Ovary (tissue), 9 donors: ENCODE results near the gene LGSN. TPM values are rescaled to one million over a fixed set of nuclear protein-coding genes. Genes with fewer than 3 reads are reported as not detected.

Experiments
- DNase-seq, 5 donors: peaks; one replicate each; pipeline ENCODE4 v3.0.0-alpha.2; 2019 to 2020
- H3K27ac ChIP-seq, 2 donors: fragments of 200-600 bp; one replicate each; pipeline versions ENCODE4 v1.5.1 to v1.8.0; 2019 to 2022
- H3K27me3 ChIP-seq: fragments of 200-600 bp; one replicate; pipeline ENCODE4 v1.8.0; 2022
- H3K36me3 ChIP-seq: fragments of 200-600 bp; sonication (generic); one replicate; pipeline ENCODE4 v1.5.1; 2019
- H3K4me1 ChIP-seq: one replicate; pipeline ENCODE4 v1.8.1; 2013; ENCODE audit warnings: mild to moderate bottlenecking, moderate library complexity; ENCODE audit not compliant: insufficient read depth
- H3K4me3 ChIP-seq: fragments of 200-600 bp; sonication (generic); one replicate; pipeline ENCODE4 v1.5.1; 2017
- H3K9me3 ChIP-seq, 2 donors: fragments of 200-600 bp in 1 of 2; sonication (generic) in 1 of 2; one replicate each; pipeline versions ENCODE4 v1.5.1 to v1.8.1; 2013 to 2019; ENCODE audit warnings: mild to moderate bottlenecking in 1 of 2, moderate library complexity in 1 of 2
- CTCF ChIP-seq, 3 donors: fragments of 450-650 bp in 2 of 3; fragments of 200-600 bp in 1 of 3; IDR thresholded peaks; one replicate each; pipeline versions ENCODE4 v1.5.1 to v1.8.0; 2016 to 2022; ENCODE audit warnings: antibody characterized with exemption in 3 of 3, mild to moderate bottlenecking in 1 of 3
- EP300 ChIP-seq: sonication (generic); formaldehyde crosslinking; IDR thresholded peaks from one replicate; pipeline ENCODE4 v1.6.1; 2017; ENCODE audit warnings: antibody characterized with exemption
- POLR2A ChIP-seq: fragments of 450-650 bp; IDR thresholded peaks from one replicate; pipeline ENCODE4 v1.6.1; 2017; ENCODE audit warnings: antibody characterized with exemption, mild to moderate bottlenecking, moderate library complexity
- WGBS, 3 donors: extraction: QIAGEN DNeasy Blood & Tissue Kit in 1 of 3; methylation state at CpG; one replicate each; pipeline versions ENCODE4 v1.1.5 to v1.1.7; 2013 to 2017; 5-methylcytosine and 5-hydroxymethylcytosine counted together
- intact Hi-C, 4 donors: fragments of 100-400 bp; cut with DNase I; formaldehyde crosslinking; loops; one replicate each; pipeline versions ENCODE4 v1.11.0 to v1.15.1; 2022 to 2023
- polyA plus RNA-seq, 2 donors: library from polyadenylated mRNA; stranded (reverse); fragments of 200-250 nt in 1 of 2; fragments of 350-450 nt in 1 of 2; fragmentation: Illumina TruSeq in 1 of 2; extraction: RNeasy Lipid Tissue Mini Kit (QIAGEN cat#74804) in 1 of 2; gene quantifications; one replicate each; pipeline ENCODE4 v1.2.3, GENCODE V29; 2013 to 2014
- total RNA-seq, 7 donors: library from RNA; depleted of rRNA in 2 of 7; stranded (reverse); fragments of >200 nt in 2 of 7; fragmentation: NEBNext Ultra II Directional in 3 of 7; extraction: Animal tissue kit (Norgen Biotek cat#: 25700) in 3 of 7; gene quantifications; one replicate each; pipeline versions ENCODE4 v1.1.0 to v1.2.4, GENCODE V29; 2016 to 2023
- donor health status: DM: no; HTN: no; CAD: no; lungs with moderate emphysema.
- donor health status: DM: no; HTN: no; CAD: no.
- donor health status: Bipolar disorder and iron deficiency.
- donor health status: DM: yes; HTN: yes; CAD: no.
- donor health status: DM: no; HTN: no; CAD: no.
- donor health status: DM: yes; HTN: yes; CAD: no.

LGSN gene
- total and polyA plus RNA-seq, 9 donors, result 0.08 TPM; not detected in 8

GRCh38 chr6:63267828-63268227, 52.0 kb downstream of the LGSN start:
- Histone ChIP-seq H3K27me3 (no peaks in the 10 kb centered on the region), H3K27ac (no peak overlapping the region), H3K4me1 (no peaks in the 10 kb centered on the region), H3K4me3 (no peak overlapping the region), H3K36me3 (no peaks in the 10 kb centered on the region), H3K9me3 (no peaks in the 10 kb centered on the region)
- no peak for TF ChIP-seq POLR2A
- no peak for TF ChIP-seq EP300
- TF ChIP-seq CTCF (IDR thresholded peaks at IDR 0.05), result no peak
- no peak for DNase-seq
- intact Hi-C loops, result no loop called here
- WGBS, 3 donors, result 51 to 59% (median 51%) methylated on average over 1 of the region's 1 CpG

- no peaks in the 10 kb centered on the region for H3K4me1 ChIP-seq
- no peaks in the 10 kb centered on the region for H3K27me3 ChIP-seq
- no peak for TF ChIP-seq CTCF (IDR thresholded peaks at IDR 0.05)
- no peak for TF ChIP-seq EP300
- TF ChIP-seq POLR2A, result no peak
- 17 to 33% (median 33%) methylated on average over 4 of the region's 4 CpGs for WGBS, 3 donors
- H3K27ac ChIP-seq, result no peak overlapping the region
- no peaks in the 10 kb centered on the region for H3K9me3 ChIP-seq
- DNase-seq, result no peak
- no peaks in the 10 kb centered on the region for H3K36me3 ChIP-seq
- intact Hi-C loops, result no loop called here
- no peak overlapping the region for H3K4me3 ChIP-seq
Observed at GRCh38 chr6:63267046-63267445, 52.7 kb downstream of the LGSN start.

GRCh38 chr6:63263444-63263843, 56.3 kb downstream of the LGSN start:
- no peaks in the 10 kb centered on the region for H3K9me3 ChIP-seq
- no peak for TF ChIP-seq EP300
- no peak for TF ChIP-seq CTCF (IDR thresholded peaks at IDR 0.05)
- no peak for TF ChIP-seq POLR2A
- intact Hi-C loops, result no loop called here
- WGBS, 3 donors, result 22 to 29% (median 26%) methylated on average over 3 of the region's 3 CpGs
- no peaks in the 10 kb centered on the region for H3K27me3 ChIP-seq
- no peaks in the 10 kb centered on the region for H3K36me3 ChIP-seq
- no peak overlapping the region for H3K27ac ChIP-seq
- no peaks in the 10 kb centered on the region for H3K4me1 ChIP-seq
- no peak overlapping the region for H3K4me3 ChIP-seq
- no peak for DNase-seq

- Histone ChIP-seq H3K27ac (no peak overlapping the region), H3K36me3 (no peaks in the 10 kb centered on the region), H3K4me1 (no peaks in the 10 kb centered on the region), H3K9me3 (no peaks in the 10 kb centered on the region), H3K27me3 (no peaks in the 10 kb centered on the region), H3K4me3 (no peak overlapping the region)
- 83 to 87% (median 85%) methylated on average over 3 of the region's 3 CpGs for WGBS, 3 donors
- intact Hi-C loops, result no loop called here
- DNase-seq, result no peak
- TF ChIP-seq EP300 (no peak), POLR2A (no peak), CTCF (IDR thresholded peaks at IDR 0.05) (no peak)
Observed at GRCh38 chr6:63261820-63262219, 58.0 kb downstream of the LGSN start.

- Histone ChIP-seq H3K9me3 (no peaks in the 10 kb centered on the region), H3K27me3 (no peaks in the 10 kb centered on the region), H3K36me3 (no peaks in the 10 kb centered on the region), H3K4me3 (no peak overlapping the region), H3K4me1 (no peaks in the 10 kb centered on the region), H3K27ac (no peak overlapping the region)
- DNase-seq, result no peak
- intact Hi-C loops, result no loop called here
- TF ChIP-seq EP300 (no peak), POLR2A (no peak), CTCF (IDR thresholded peaks at IDR 0.05) (no peak)
Observed at GRCh38 chr6:63259153-63259552, 60.6 kb downstream of the LGSN start.
